Natural killer cell treated with Interleukin-12 subunit alpha and Interleukin-12 subunit beta and Interleukin-15 and Interleukin-18, amount 100 ng/mL, for 72 hours (primary cell): ENCODE results near the gene CAPNS2. TPM values are rescaled to one million over a fixed set of nuclear protein-coding genes. Genes with fewer than 3 reads are reported as not detected.
"Not testable (repeated sequence)": the region's sequence is repeated elsewhere in the genome, so short reads cannot be mapped to it uniquely, and the experiment has no call there.

Experiments
- ATAC-seq, 2 donors: fragments of 150-1000 bp; cut with Tn5 transposase in 1 of 2; sonication (Bioruptor Pico), chemical (Tn5 transposase) in 1 of 2; 2 replicates each; pipeline ENCODE4 v1.10.0; 2021
- DNase-seq: peaks from one replicate; pipeline ENCODE4 v3.0.0; 2022; ENCODE audit warnings: low spot score
- H3K27ac Mint-ChIP-seq, 2 donors: 1 replicate in 1 of 2; 2 replicates in 1 of 2; pipeline ENCODE4 v1.8.0; 2022; ENCODE audit warnings: mixed read lengths in 2 of 2, mild to moderate bottlenecking in 1 of 2, moderate library complexity in 1 of 2
- H3K27me3 Mint-ChIP-seq, 2 donors: 1 replicate in 1 of 2; 2 replicates in 1 of 2; pipeline ENCODE4 v1.8.0; 2022; ENCODE audit warnings: mixed read lengths in 2 of 2
- H3K36me3 Mint-ChIP-seq: one replicate; pipeline ENCODE4 v1.8.0; 2022; ENCODE audit warnings: mixed read lengths
- H3K4me1 Mint-ChIP-seq, 2 donors: 1 replicate in 1 of 2; 2 replicates in 1 of 2; pipeline ENCODE4 v1.8.0; 2022; ENCODE audit warnings: low read depth in 2 of 2, mixed read lengths in 2 of 2, mild to moderate bottlenecking in 1 of 2
- H3K4me3 Mint-ChIP-seq: one replicate; pipeline ENCODE4 v1.8.0; 2022; ENCODE audit warnings: mixed read lengths
- H3K9me3 Mint-ChIP-seq: 2 replicates; pipeline ENCODE4 v1.8.0; 2022; ENCODE audit warnings: mixed read lengths
- total RNA-seq, 2 donors: library from RNA; stranded (reverse); gene quantifications; one replicate each; pipeline ENCODE4 v1.2.3, GENCODE V29; 2022

The CAPNS2 gene
- total RNA-seq, 2 donors from 2014 or later = not detected

DNA sequence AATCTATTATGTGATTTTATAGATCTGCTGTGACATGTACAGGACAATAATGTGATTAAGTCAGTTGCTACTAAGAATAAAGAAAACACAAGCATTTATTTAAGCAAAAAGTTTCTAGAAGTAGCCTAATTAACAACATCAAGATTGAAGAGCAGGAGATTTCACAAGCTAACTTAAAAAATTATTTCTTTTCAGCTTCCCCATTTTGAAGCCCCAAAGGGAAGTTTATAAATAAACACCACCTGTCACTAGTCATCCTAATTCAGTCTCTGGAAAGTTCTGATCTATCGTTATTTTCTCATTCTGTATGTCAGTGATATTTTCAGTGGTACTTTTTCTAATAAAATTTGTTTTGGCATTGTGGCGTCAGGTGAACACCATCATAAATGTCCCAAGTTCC is 8.3 kb downstream of the CAPNS2 start:
- Mint-ChIP-seq H3K36me3 (no peaks in the 10 kb centered on the region), H3K9me3 (no peaks in the 10 kb centered on the region), H3K4me3 (no peak overlapping the region), H3K4me1 (no peaks in the 10 kb centered on the region), H3K27me3 (peaks cover 3 to 8% of the 10 kb centered on the region in 2 donors), H3K27ac (no peak overlapping the region)
- ATAC-seq = no peak
- DNase-seq = no peak

DNA sequence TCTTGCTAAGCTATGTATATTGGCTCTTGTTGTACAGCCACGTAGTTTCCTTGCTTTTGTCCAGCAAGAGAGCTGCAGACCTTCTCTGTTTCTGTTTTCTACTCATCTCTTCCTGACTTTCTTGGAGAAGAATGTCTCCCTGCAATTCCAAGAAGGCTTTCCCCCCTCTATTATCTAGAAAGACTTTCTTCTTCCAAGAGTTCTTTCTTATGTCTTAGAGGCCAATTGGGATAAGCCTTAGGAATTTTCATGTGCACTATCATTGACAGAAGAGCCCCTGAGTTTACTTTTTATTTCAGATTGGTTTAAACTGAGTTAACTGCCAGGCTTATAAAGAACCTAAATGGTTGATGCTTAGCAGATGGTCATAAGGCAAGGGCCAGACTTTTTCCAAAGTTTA is 9.0 kb downstream of the CAPNS2 start:
- H3K4me1 Mint-ChIP-seq = no peaks in the 10 kb centered on the region
- DNase-seq (no peak), ATAC-seq (no peak)
- no peaks in the 10 kb centered on the region for H3K36me3 Mint-ChIP-seq
- no peak overlapping the region for H3K4me3 Mint-ChIP-seq
- H3K27me3 Mint-ChIP-seq = peaks cover 3 to 8% of the 10 kb centered on the region in 2 donors
- H3K27ac Mint-ChIP-seq = no peak overlapping the region
- no peaks in the 10 kb centered on the region for H3K9me3 Mint-ChIP-seq

DNA sequence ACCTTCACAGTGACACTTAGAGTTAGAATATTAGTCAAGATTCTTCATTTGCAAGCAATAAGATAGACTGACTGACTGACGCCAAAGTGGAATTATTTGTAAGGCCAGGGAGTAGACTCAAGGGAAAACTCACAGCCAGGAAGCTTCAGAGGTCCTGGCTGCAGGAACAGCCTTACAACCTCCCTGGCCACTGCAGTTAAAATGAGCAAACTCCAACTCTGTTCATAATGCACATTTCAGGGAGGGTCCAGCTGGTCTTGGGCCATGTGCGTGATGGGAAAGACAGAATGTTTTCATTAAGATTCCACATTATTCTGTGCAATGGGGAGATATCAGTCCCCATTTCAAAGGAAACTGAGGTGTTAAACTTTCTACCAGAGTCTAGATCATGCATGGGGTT is 9.9 kb downstream of the CAPNS2 start:
- no peaks in the 10 kb centered on the region for H3K9me3 Mint-ChIP-seq
- H3K36me3 Mint-ChIP-seq = no peaks in the 10 kb centered on the region
- no peak overlapping the region for H3K27ac Mint-ChIP-seq
- peaks cover 3 to 8% of the 10 kb centered on the region in 2 donors for H3K27me3 Mint-ChIP-seq
- no peak for DNase-seq
- H3K4me1 Mint-ChIP-seq = no peaks in the 10 kb centered on the region
- H3K4me3 Mint-ChIP-seq = no peak overlapping the region
- ATAC-seq = no peak

DNA sequence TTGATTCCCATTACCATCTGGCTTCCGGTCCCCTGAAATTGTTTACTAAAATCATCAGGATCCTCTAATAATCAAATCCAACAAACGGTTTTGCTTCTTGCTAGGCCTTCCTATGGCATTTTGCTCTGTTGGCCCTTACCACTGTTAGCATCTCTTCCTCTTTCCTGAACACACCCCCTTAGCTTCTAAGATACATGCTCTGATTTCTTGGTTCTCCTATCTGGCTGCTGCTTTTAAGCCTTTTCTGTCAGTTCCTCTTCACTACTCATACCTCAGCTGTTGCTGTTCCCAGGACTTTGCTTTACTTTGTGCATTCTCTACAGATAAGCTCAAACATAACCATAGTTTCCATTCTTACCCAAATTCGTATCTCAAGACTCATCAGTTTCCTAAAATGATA is 11.4 kb downstream of the CAPNS2 start:
- Mint-ChIP-seq H3K4me1 (no peaks in the 10 kb centered on the region), H3K36me3 (no peaks in the 10 kb centered on the region), H3K27ac (no peak overlapping the region), H3K27me3 (peaks cover 3 to 8% of the 10 kb centered on the region in 2 donors), H3K9me3 (no peaks in the 10 kb centered on the region), H3K4me3 (no peak overlapping the region)
- ATAC-seq = no peak
- DNase-seq = no peak

DNA sequence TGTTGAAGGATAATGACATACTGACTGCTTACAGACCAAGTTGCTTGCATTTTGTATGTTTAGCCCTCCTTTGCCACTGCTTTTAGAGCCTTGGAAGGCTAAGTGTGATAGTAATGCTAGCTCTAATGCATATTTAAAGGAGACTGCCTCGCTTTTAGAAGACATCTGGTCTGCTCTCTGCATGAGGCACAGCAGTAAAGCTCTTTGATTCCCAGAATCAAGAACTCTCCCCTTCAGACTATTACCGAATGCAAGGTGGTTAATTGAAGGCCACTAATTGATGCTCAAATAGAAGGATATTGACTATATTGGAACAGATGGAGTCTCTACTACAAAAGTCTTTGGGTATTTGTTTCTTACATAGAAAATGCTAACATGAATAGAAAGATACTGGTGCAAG is 19.1 kb downstream of the CAPNS2 start:
- Mint-ChIP-seq H3K36me3 (no peaks in the 10 kb centered on the region), H3K27me3 (peaks cover 0 to 7% of the 10 kb centered on the region in 2 donors), H3K4me1 (no peaks in the 10 kb centered on the region), H3K9me3 (no peaks in the 10 kb centered on the region), H3K4me3 (no peak overlapping the region), H3K27ac (no peak overlapping the region)
- no peak for ATAC-seq
- DNase-seq = no peak

DNA sequence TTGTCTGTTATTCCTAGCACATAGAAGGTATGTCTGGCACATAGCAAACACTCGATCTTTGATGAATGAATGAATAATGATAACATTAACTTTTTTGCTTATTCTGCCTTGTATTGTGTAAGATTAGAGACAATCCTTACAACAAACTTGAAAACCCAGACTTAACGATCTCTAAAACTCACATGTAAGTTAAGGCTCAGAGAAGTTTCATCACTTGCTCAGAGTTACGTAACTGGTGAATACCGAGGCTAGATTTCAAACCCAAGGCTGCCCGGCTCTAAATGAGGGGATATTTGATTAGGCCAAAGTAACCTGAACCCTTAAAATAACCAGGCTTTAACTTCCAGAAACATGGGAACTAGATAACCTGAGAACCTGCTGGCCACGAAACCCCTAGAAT is 22.3 kb downstream of the CAPNS2 start:
- H3K4me3 Mint-ChIP-seq = no peak overlapping the region
- peaks cover 4% of the 10 kb centered on the region for H3K36me3 Mint-ChIP-seq
- no peak overlapping the region for H3K27ac Mint-ChIP-seq
- no peaks in the 10 kb centered on the region for H3K4me1 Mint-ChIP-seq
- ATAC-seq (no peak), DNase-seq (no peak)
- no peaks in the 10 kb centered on the region for H3K9me3 Mint-ChIP-seq
- peaks cover 8 to 32% of the 10 kb centered on the region in 2 donors for H3K27me3 Mint-ChIP-seq

DNA sequence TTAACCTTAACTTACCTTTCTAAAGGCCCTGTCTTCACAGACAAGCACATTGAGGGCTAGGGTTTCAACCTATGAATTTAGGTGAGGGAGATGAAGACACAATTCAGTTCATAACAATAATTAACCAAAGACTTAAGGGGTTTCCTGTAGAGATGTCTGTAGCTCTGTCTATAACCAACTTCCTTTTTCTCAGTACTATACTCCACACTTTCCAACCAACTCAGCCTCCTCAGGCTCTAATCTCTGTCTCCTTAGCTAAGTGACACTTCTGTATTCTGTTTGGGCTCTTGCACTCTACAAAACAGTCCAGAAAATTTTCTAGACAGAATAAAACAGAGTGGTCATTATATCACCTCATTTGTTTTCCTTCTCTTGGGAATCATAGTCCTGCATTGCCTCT is 25.8 kb downstream of the CAPNS2 start:
- Mint-ChIP-seq H3K4me3 (no peak overlapping the region), H3K9me3 (no peaks in the 10 kb centered on the region)
- ATAC-seq = no peak

DNA sequence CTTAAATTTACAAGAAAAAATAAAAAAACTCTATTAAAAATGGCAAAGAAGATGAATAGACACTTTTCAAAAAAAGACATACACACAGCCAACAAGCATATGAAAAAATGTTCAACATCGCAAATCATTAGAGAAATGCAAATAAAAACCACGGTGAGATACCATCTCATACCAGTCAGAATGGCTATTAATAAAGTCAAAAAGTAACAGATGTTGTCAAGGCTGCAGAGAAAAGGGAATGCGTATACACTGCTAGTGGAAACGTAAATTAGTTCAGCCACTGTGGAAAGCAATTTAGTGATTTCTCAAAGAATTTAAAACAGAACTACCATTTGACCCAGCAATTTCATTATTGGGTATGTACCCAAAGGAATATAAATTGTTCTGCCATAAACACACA is 31.4 kb downstream of the CAPNS2 start:
- Mint-ChIP-seq H3K36me3 (peaks cover 3% of the 10 kb centered on the region), H3K4me1 (no peaks in the 10 kb centered on the region), H3K9me3 (peaks cover 6% of the 10 kb centered on the region), H3K27me3 (peaks cover 9 to 28% of the 10 kb centered on the region in 2 donors), H3K4me3 (no peak overlapping the region), H3K27ac (no peak overlapping the region)
- DNase-seq (no peak), ATAC-seq (no peak)

More for the DNA sequence above, 25.8 kb downstream of the CAPNS2 start:
- Mint-ChIP-seq H3K27ac (no peak overlapping the region), H3K36me3 (peaks cover 4% of the 10 kb centered on the region), H3K27me3 (peaks cover 11 to 52% of the 10 kb centered on the region in 2 donors), H3K4me1 (no peaks in the 10 kb centered on the region)
- DNase-seq = no peak

DNA sequence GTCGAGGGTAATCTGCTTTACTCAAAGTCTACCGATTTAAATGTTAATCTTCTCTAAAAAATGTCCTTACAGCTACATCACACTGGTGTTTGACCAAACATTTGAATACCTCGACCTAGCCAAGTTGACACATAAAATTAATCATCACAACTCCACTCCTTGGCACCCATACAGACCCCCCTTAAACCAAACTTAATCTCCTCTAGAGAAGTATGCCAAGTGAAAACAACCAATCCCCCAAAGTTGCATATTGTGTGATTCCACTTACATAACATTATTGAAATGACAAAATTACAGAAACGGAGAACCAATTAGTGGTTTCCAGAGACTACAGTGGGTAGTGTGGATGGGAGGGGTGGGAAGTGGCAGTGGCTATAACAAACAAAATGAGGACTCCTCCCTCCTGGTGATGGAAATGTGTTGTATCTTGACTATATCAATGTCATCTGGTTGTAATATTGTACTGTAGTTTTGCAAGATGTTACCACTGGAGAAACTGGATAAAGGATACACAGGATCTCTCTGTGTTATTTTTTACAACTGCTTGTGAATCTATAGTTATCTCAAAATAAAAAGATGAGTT is 39.4 kb downstream of the CAPNS2 start:
- Mint-ChIP-seq H3K36me3 (no peaks in the 10 kb centered on the region), H3K27ac (no peak overlapping the region), H3K27me3 (peaks cover 6 to 14% of the 10 kb centered on the region in 2 donors), H3K4me3 (no peak overlapping the region), H3K9me3 (peaks cover 3% of the 10 kb centered on the region), H3K4me1 (no peaks in the 10 kb centered on the region)
- ATAC-seq = no peak
- DNase-seq = no peak

DNA sequence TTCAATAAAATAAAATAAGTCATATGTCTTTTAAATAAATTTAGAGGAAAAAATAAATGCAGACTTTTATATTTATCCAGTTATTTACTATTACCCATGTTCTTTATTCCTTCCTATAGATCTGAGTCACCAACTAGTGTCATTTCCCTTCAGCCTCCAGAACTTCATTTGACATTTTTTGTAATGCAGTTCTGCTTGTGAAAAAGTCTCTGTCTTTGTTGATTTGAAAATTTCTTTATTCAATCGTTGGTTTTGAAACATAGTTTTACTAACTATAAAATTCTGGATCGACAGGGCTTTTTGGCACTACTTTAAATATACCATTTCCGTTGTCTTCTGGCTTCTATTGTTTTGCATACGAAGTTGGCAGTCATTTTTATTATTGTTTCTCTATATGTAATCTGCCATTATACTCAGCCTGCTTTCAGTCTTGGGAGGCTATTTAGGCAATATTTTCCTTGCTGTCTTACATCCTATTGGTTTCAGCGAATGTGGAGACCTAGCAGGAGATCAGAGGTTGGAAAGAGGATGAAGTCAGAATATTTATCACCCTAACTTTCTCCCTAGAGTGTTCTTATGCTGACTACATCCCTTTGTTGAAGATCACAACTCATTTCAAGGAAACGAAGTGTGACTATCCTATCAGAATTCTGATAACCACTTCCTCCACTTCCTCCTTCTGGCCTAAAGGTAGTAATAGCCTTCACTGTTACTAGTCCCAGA is 47.3 kb downstream of the CAPNS2 start:
- no peaks in the 10 kb centered on the region for H3K4me1 Mint-ChIP-seq
- H3K27me3 Mint-ChIP-seq = peaks cover 9 to 37% of the 10 kb centered on the region in 2 donors
- H3K4me3 Mint-ChIP-seq = no peak overlapping the region
- ATAC-seq (no peak), DNase-seq (no peak)
- H3K9me3 Mint-ChIP-seq = peaks cover 10% of the 10 kb centered on the region
- no peak overlapping the region for H3K27ac Mint-ChIP-seq
- H3K36me3 Mint-ChIP-seq = no peaks in the 10 kb centered on the region

DNA sequence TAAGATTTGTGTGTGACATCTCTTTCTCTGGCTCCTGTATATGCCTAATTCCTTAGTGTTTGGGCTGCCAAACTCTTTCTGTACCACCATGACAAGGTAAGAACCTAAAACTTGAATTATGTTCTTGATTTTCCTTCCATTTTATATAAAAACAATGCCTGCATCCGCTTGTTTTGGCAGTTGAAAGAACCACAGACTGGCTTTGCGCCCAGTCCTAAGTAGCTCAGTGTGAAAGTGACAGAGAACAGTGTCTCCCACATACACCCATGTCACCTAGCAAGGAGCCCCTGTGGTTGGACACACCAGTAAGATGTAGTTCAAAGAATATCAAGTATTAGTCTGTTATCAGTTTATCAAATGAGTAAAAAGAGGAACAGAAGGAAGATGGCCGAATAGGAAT is 48.6 kb downstream of the CAPNS2 start:
- Mint-ChIP-seq H3K4me3 (no peak overlapping the region), H3K27ac (no peak overlapping the region), H3K9me3 (peaks cover 10% of the 10 kb centered on the region), H3K36me3 (no peaks in the 10 kb centered on the region), H3K4me1 (no peaks in the 10 kb centered on the region), H3K27me3 (peaks cover 9 to 38% of the 10 kb centered on the region in 2 donors)
- ATAC-seq (no peak), DNase-seq (no peak)

DNA sequence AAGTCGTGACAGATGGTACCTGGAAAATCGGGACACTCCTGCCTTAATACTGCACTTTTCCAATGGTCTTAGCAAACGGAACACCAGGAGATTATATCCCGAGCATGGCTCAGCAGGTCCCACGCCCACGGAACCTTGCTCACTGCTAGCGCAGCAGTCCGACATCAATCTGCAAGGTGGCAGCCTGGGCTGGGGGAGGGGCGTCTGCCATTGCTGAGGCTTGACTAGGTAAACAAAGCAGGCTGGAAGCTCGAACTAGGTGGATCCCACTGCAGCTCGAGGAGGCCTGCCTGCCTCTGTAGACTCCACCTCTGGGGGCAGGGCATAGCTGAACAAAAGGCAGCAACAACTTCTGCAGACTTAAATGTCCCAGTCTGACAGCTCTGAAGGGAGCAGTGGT is 49.2 kb downstream of the CAPNS2 start:
- ATAC-seq, H3K27ac Mint-ChIP-seq: not testable (repeated sequence)
- H3K9me3 Mint-ChIP-seq = peaks cover 10% of the 10 kb centered on the region

More for the DNA sequence above, 49.2 kb downstream of the CAPNS2 start:
- not testable (repeated sequence) for DNase-seq, H3K4me3 Mint-ChIP-seq, H3K36me3 Mint-ChIP-seq, H3K4me1 Mint-ChIP-seq
- peaks cover 8 to 38% of the 10 kb centered on the region in 2 donors for H3K27me3 Mint-ChIP-seq
